IMR-90 (cell line): Measurements from ENCODE around the gene CD69.

Experiments
- BHLHE40 ChIP-seq: fragments of 150-350 bp; IDR thresholded peaks from 2 replicates; pipeline ENCODE4 v1.6.1; 2016; ENCODE audit warnings: mild to moderate bottlenecking, low read depth, low read length
- CTCF ChIP-seq: conservative IDR thresholded peaks from 2 replicates; pipeline ENCODE4 v1.5.1; 2012; ENCODE audit warnings: mild to moderate bottlenecking, low read depth, low read length, improper control_type of control experiment
- POLR2A ChIP-seq: IDR thresholded peaks from 2 replicates; pipeline ENCODE4 v1.6.1; 2012; ENCODE audit warnings: mild to moderate bottlenecking, low read depth, low read length
- RAD21 ChIP-seq: IDR thresholded peaks from 2 replicates; pipeline ENCODE4 v1.6.1; 2012; ENCODE audit warnings: low read length, improper control_type of control experiment
- SMC3 ChIP-seq: fragments of 150-350 bp; IDR thresholded peaks from 2 replicates; pipeline ENCODE4 v1.6.1; 2016; ENCODE audit warnings: low read depth, mild to moderate bottlenecking, antibody characterized with exemption, low read length, moderate library complexity

DNA sequence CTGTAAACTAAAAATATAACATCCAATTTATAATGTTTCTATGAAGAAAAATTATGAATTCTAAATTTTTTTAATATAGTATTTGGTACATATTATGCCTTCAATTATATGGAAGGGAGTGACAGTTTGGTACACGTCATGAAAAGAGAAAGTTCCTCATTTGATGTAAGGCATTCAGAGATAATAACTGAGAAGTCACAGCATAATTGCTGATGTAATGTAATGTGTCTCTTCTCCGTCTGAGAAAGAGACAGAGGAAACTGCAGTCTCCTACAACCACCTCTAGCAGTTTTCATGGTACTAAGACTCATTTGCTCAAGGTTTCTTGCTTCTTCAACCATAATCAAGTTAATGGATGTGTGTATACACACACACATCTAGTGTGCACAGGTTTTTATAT, 2.3 kb upstream of the CD69 start:
- TF ChIP-seq CTCF (no peak), POLR2A (no peak), BHLHE40 (no peak), SMC3 (no peak), RAD21 (no peak)
